HG03565 (cell line): Measurements from ENCODE around the gene TRAPPC11.
"Not testable (repeated sequence)": the region's sequence is repeated elsewhere in the genome, so short reads cannot be mapped to it uniquely, and the experiment has no call there.

Source experiments
- ATAC-seq: cut with Tn5 transposase; IDR thresholded peaks from one replicate; pipeline ENCODE4 v1.9.1; 2021; ENCODE audit warnings: mild to moderate bottlenecking, moderate library complexity; ENCODE audit not compliant: unreplicated experiment

The TRAPPC11 gene

GRCh38 chr4:183659029-183659871 is at the start of gene TRAPPC11, which contains the start of gene RWDD4:
TRAPPC11 (plus strand) TSS chr4:183659293; CDS start chr4:183663868, 4,575 bp downstream.
RWDD4 (minus strand) TSS chr4:183659185; CDS start chr4:183658952, 233 bp downstream.
- peak; percentile 98 for ATAC-seq

- no peak for ATAC-seq
Observed at GRCh38 chr4:183610033-183610432, 49.1 kb upstream of the TRAPPC11 start.

DNA sequence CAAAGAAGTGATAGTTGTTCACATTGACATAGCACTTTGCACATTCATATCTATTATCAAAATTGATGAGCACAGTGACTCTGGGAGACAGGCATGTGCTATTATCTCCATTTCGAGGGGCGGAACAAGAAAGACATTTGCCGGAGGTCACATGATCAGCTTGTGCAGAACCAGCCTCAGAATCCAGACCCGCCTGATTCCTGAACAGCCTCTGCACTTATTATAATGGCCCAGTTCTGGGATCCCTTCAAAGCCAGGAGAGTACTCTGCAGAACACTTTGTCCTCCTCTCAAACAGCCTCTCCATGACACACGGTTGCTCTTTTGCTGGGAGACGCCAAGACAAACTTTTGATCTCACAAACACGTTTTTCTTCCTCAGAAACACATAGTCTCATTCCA is 48.5 kb upstream of the TRAPPC11 start:
- no peak for ATAC-seq

- ATAC-seq, result no peak
Observed at GRCh38 chr4:183611210-183611830, 47.8 kb upstream of the TRAPPC11 start.

GRCh38 chr4:183612329-183613250 is 46.5 kb upstream of the TRAPPC11 start:
- no peak for ATAC-seq

GRCh38 chr4:183617075-183617474 is 42.0 kb upstream of the TRAPPC11 start:
- ATAC-seq, result no peak

GRCh38 chr4:183618681-183619080 is 40.4 kb upstream of the TRAPPC11 start:
- ATAC-seq, result no peak

DNA sequence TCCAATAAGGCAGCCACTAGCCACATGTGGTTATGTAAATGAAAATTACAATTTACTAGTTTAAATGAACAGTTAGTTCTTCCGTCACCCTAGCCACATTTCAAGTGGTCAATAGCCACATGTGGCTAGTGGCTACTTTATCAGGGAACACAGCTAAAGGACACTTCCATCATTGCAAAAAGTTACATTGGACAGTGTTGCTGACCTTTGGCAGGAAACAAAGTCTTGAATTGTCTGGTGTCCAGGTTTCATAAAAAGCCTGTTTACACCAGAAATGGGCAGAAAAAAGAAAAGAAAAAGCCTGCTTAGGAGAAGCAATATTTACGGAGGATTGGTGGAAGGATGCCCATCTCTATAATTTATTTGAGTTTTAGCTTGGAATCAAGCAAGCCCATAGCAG is 38.7 kb upstream of the TRAPPC11 start:
- no peak for ATAC-seq

GRCh38 chr4:183621875-183622274 is 37.2 kb upstream of the TRAPPC11 start:
- ATAC-seq, result no peak

GRCh38 chr4:183624548-183624947 is 34.5 kb upstream of the TRAPPC11 start:
- no peak for ATAC-seq

- no peak for ATAC-seq
Observed at GRCh38 chr4:183626168-183626567, 32.9 kb upstream of the TRAPPC11 start.

GRCh38 chr4:183627286-183627685 is 31.8 kb upstream of the TRAPPC11 start:
- not testable (repeated sequence) for ATAC-seq

GRCh38 chr4:183627979-183628588 is 31.0 kb upstream of the TRAPPC11 start:
- no peak for ATAC-seq

GRCh38 chr4:183631577-183632198 is 27.4 kb upstream of the TRAPPC11 start:
- no peak for ATAC-seq

- no peak for ATAC-seq
Observed at GRCh38 chr4:183632689-183633088, 26.4 kb upstream of the TRAPPC11 start.

DNA sequence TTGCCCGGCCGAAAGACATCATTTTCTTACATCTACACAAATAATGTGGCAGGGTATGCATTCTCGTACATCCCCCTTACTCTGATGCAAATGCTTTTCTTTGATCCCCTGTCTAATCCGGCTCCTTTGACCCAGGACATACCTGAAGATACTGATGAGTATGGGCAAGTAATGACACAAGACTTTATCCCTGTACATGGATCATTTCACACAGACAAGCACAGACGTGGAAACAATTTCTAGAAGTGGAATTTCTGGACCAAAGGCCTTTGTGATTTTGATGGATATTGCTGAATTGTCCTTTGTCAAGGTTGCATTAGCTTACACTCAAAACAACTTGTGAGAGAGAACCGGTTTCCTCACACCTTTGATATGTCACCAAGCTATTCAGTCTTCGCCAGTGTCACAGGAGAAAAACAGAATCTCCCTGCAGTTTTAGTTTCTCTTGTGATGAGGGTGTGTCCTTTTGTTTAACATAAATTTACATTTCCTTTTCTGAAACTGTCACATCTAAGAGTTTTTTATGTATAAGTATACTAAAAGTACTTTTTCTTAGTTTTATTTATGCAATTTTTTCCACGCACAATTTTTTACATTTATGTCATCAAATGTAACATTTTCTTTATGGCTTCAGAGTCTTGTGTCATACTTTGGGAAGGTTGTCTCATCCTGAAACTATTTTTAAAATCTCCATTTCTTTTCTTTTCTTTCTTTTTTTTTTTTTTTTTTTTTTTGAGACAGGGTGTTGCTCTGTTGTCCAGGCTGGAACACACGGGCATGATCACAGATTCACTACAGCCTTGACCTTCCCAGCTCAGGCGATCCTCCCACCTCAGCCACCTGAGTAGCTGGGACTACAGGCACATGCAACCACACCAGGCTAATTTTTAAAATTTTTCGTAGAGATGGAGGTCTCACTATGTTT is 25.4 kb upstream of the TRAPPC11 start:
- ATAC-seq, result no peak

- ATAC-seq, result no peak
Observed at GRCh38 chr4:183635321-183635720, 23.8 kb upstream of the TRAPPC11 start.

DNA sequence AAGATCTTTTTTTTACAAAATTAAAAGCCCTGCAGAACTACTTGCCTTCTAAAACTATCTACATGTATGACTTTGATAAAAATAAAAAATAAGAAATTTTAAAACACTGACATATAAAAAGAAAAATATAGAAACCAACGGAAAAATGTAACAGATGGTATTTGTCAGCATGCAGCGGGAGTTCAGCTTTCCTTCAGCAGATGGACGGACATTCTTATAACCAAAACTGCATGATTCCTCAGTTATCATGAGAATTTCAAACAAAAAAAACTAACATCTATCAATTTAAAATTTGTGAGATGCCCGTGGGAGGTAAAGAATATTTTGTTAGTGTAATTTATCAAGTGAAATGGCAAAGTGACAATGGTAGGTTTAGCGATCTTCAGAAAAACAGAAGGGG is 23.4 kb upstream of the TRAPPC11 start:
- ATAC-seq, result no peak

DNA sequence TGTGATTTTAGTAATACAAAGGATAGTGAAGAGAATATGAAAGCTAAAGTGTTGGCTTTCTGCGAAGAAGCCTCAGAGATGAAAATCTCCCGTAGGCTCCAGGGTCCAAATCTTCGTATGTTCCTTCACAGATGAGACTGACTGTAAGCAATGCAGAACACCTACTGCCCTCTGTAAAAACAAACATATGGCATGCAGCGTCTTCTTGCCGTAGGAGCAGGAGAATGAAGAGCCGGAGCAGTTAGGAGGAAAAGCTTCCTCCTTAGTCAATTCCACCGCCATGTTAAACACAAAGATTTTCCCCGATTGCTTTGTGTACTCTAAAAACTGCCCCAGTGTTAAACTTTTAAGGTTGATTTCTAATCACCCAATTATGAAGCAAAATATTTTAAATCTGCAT is 22.6 kb upstream of the TRAPPC11 start:
- ATAC-seq, result no peak
